B cell (primary cell): ENCODE results near the gene SST. TPM values are rescaled to one million over a fixed set of nuclear protein-coding genes. Genes with fewer than 3 reads are reported as not detected.
"Not testable (repeated sequence)": the region's sequence is repeated elsewhere in the genome, so short reads cannot be mapped to it uniquely, and the experiment has no call there.

Experiments used
- ATAC-seq: fragments of 200-7000 bp; cut with Tn5 transposase; one replicate; pipeline ENCODE4 v1.10.0; 2021; ENCODE audit warnings: low read depth, mild to moderate bottlenecking, moderate number of reproducible peaks, moderate library complexity
- CTCF ChIA-PET: fragments of 350-600 bp; sonication (Branson Sonifier 250); formaldehyde crosslinking; loops from one replicate; lab custom pipeline; 2021; ENCODE audit warnings: antibody characterized with exemption, inconsistent platforms; lab: Charles Lee
- POLR2A ChIA-PET: fragments of 350-600 bp; sonication (Branson Sonifier 250); formaldehyde crosslinking; loops from one replicate; lab custom pipeline; 2021; ENCODE audit warnings: antibody characterized with exemption; lab: Charles Lee
- DNase-seq: peaks from one replicate; pipeline ENCODE4 v3.0.0; 2013
- H2AFZ ChIP-seq: 2 replicates; pipeline ENCODE4 v1.6.1; 2012; ENCODE audit warnings: mild to moderate bottlenecking, low read depth, low read length; ENCODE audit not compliant: insufficient read depth, poor library complexity, severe bottlenecking
- H3K27ac ChIP-seq, 2 donors: 1 replicate in 1 of 2; 2 replicates in 1 of 2; pipeline ENCODE4 v1.5.1; 2012 to 2013; ENCODE audit warnings: low read length in 2 of 2, mild to moderate bottlenecking in 2 of 2, moderate library complexity in 1 of 2
- H3K27me3 ChIP-seq, 4 experiments: fragments of 200-600 bp in 1 of 4; sonication (generic) in 1 of 4; replicated peaks in 1 of 4; 1 replicate in 2 of 4; 2 replicates in 2 of 4; pipeline versions ENCODE4 v1.6.1 to v1.7.0; 2013 to 2016; ENCODE audit warnings: low read length in 3 of 4, mild to moderate bottlenecking in 2 of 4, mixed read lengths in 1 of 4, moderate library complexity in 1 of 4; ENCODE audit not compliant: insufficient read depth in 4 of 4, control insufficient read depth in 3 of 4; ENCODE audit errors: control extremely low read depth in 1 of 4
- H3K36me3 ChIP-seq, 2 experiments: replicated peaks in 1 of 2; 1 replicate in 1 of 2; 2 replicates in 1 of 2; pipeline versions ENCODE4 v1.6.1 to v1.7.1; 2013; ENCODE audit warnings: low read length in 1 of 2; ENCODE audit not compliant: insufficient read depth in 2 of 2, control insufficient read depth in 1 of 2; ENCODE audit errors: control extremely low read depth in 1 of 2, extremely low read depth in 1 of 2
- H3K4me1 ChIP-seq, 2 donors: fragments of 200-600 bp in 1 of 2; sonication (generic) in 1 of 2; 1 replicate in 1 of 2; 2 replicates in 1 of 2; pipeline versions ENCODE4 v1.5.1 to v1.6.1; 2013 to 2017; ENCODE audit warnings: low read length in 2 of 2; ENCODE audit not compliant: control insufficient read depth in 2 of 2, insufficient read depth in 2 of 2
- H3K4me2 ChIP-seq: replicated peaks from 2 replicates; pipeline ENCODE3; 2012; ENCODE audit warnings: mild to moderate bottlenecking, low read depth, low read length; ENCODE audit not compliant: poor library complexity, severe bottlenecking
- H3K4me3 ChIP-seq, 5 experiments: fragments of 200-600 bp in 1 of 5; sonication (generic) in 1 of 5; 1 replicate in 3 of 5; 2 replicates in 2 of 5; pipeline versions ENCODE4 v1.5.1 to v1.7.0; 2011 to 2016; ENCODE audit warnings: low read length in 4 of 5, mild to moderate bottlenecking in 4 of 5, low read depth in 2 of 5, control low read depth in 1 of 5, moderate library complexity in 1 of 5; ENCODE audit not compliant: insufficient read depth in 1 of 5; ENCODE audit errors: control extremely low read depth in 1 of 5, extremely low read depth in 1 of 5
- H3K79me2 ChIP-seq: fragments of 200-600 bp; sonication (generic); one replicate; pipeline ENCODE4 v1.6.0; 2016; ENCODE audit warnings: low read length; ENCODE audit not compliant: control insufficient read depth, insufficient read depth
- H3K9ac ChIP-seq: fragments of 200-600 bp; sonication (generic); 2 replicates; pipeline ENCODE4 v1.6.1; 2017; ENCODE audit warnings: mild to moderate bottlenecking, low read length, moderate library complexity
- H3K9me3 ChIP-seq, 3 donors: one replicate each; pipeline versions ENCODE4 v1.6.1 to v1.7.1; 2013; ENCODE audit warnings: low read length in 2 of 3; ENCODE audit not compliant: control insufficient read depth in 2 of 3, insufficient read depth in 1 of 3; ENCODE audit errors: control extremely low read depth in 1 of 3
- H4K20me1 ChIP-seq: 2 replicates; pipeline ENCODE4 v1.6.0; 2012; ENCODE audit warnings: mild to moderate bottlenecking, low read length; ENCODE audit not compliant: insufficient read depth, control insufficient read depth, poor library complexity, severe bottlenecking
- H3K27ac Mint-ChIP-seq: one replicate; pipeline ENCODE4 v1.8.0; 2021; ENCODE audit warnings: mixed read lengths
- H3K27me3 Mint-ChIP-seq: one replicate; pipeline ENCODE4 v1.8.0; 2021; ENCODE audit warnings: mixed read lengths
- H3K4me1 Mint-ChIP-seq: one replicate; pipeline ENCODE4 v1.8.0; 2021; ENCODE audit warnings: mixed read lengths
- H3K4me3 Mint-ChIP-seq: one replicate; pipeline ENCODE4 v1.8.0; 2021; ENCODE audit warnings: mixed read lengths
- H3K9me3 Mint-ChIP-seq: one replicate; pipeline ENCODE4 v1.8.0; 2022; ENCODE audit warnings: mixed read lengths; ENCODE audit not compliant: insufficient read depth
- CTCF ChIP-seq: fragments of 200-600 bp; IDR thresholded peaks from one replicate; pipeline ENCODE4 v1.8.0; 2022; ENCODE audit warnings: antibody characterized with exemption, mild to moderate bottlenecking
- EZH2 ChIP-seq: IDR thresholded peaks from 2 replicates; pipeline ENCODE4 v1.6.1; 2012; ENCODE audit warnings: borderline replicate concordance, low read depth, mild to moderate bottlenecking, moderate library complexity, low read length; ENCODE audit not compliant: insufficient read depth, poor library complexity, severe bottlenecking
- WGBS: methylation state at CpG from one replicate; pipeline ENCODE4 v1.1.5; 2013; ENCODE audit warnings: missing lambda C conversion rate; ENCODE audit not compliant: insufficient coverage; 5-methylcytosine and 5-hydroxymethylcytosine counted together
- intact Hi-C: fragments of 100-400 bp; cut with micrococcal nuclease; formaldehyde crosslinking; loops from one replicate; pipeline ENCODE4 v1.10.0; 2022
- polyA plus RNA-seq: library from polyadenylated mRNA; depleted of rRNA; stranded (reverse); fragments of >200 nt; gene quantifications from 2 replicates; pipeline ENCODE4 v1.2.3, GENCODE V29; 2012
- total RNA-seq, 2 donors: library from RNA; stranded (reverse); fragments of 120-200 nt in 1 of 2; gene quantifications; 1 replicate in 1 of 2; 2 replicates in 1 of 2; pipeline versions ENCODE4 v1.2.3 to v1.2.4, GENCODE V29; 2013 to 2022

Gene SST
- total and polyA plus RNA-seq, 2 donors (not counting 1 experiment from before 2014, with no cell fraction given), result not detected

- WGBS, result 92% methylated on average over 3 of the region's 5 CpGs
- TF ChIP-seq EZH2 (no peak), CTCF (no peak)
- POLR2A ChIA-PET, result no interaction called here
Measured at GRCh38 chr3:187646906-187647660, 23.1 kb downstream of the SST start.

GRCh38 chr3:187645379-187645778 is 24.8 kb downstream of the SST start:
- no CpG with 5 or more reads among the region's 1 CpG for WGBS
- H2AFZ ChIP-seq, H3K9me3 ChIP-seq, H3K27me3 ChIP-seq, intact Hi-C loops, H3K9ac ChIP-seq, H3K36me3 ChIP-seq, ATAC-seq, H3K79me2 ChIP-seq, H3K4me3 ChIP-seq, H4K20me1 ChIP-seq, H3K27ac ChIP-seq, H3K4me1 ChIP-seq, DNase-seq, H3K4me2 ChIP-seq, POLR2A ChIA-PET, H3K9me3 Mint-ChIP-seq, H3K4me3 Mint-ChIP-seq, H3K4me1 Mint-ChIP-seq, H3K27ac Mint-ChIP-seq: not testable (repeated sequence)
- peaks cover 34% of the 10 kb centered on the region for H3K27me3 Mint-ChIP-seq
- CTCF ChIA-PET, result interaction anchor here (0.8 kb wide), 1 partner anchor 34 kb away, joined by 3 read pairs; no protein-coding TSS in a partner anchor

More at GRCh38 chr3:187646906-187647660, 23.1 kb downstream of the SST start:
- intact Hi-C loops, result no loop called here
- Mint-ChIP-seq H3K4me1 (no peaks in the 10 kb centered on the region), H3K9me3 (no peaks in the 10 kb centered on the region), H3K4me3 (no peak overlapping the region), H3K27ac (no peak overlapping the region), H3K27me3 (peaks cover 41% of the 10 kb centered on the region)
- Histone ChIP-seq H3K9me3 (peaks cover 0 to 1% (median 0%) of the 10 kb centered on the region in 3 donors), H3K27me3 (peaks cover 0 to 14% (median 5%) of the 10 kb centered on the region in 4 experiments), H4K20me1 (no peaks in the 10 kb centered on the region), H3K79me2 (no peaks in the 10 kb centered on the region), H3K4me2 (no peak overlapping the region), H2AFZ (no peak overlapping the region), H3K9ac (no peak overlapping the region), H3K4me1 (no peaks in the 10 kb centered on the region), H3K36me3 (no peaks in the 10 kb centered on the region), H3K4me3 (no peak overlapping the region), H3K27ac (no peak overlapping the region)
- CTCF ChIA-PET, result interaction anchor here (1.0 kb wide), 1 partner anchor 33 kb away, joined by 3 read pairs; no protein-coding TSS in a partner anchor
- ATAC-seq (no peak), DNase-seq (no peak)
